Ascending aorta (tissue), 2 donors: Measurements from ENCODE around the gene TENT4A. TPM values are rescaled to one million over a fixed set of nuclear protein-coding genes. Genes with fewer than 3 reads are reported as not detected.

Experiments
- DNase-seq, 2 donors: peaks; one replicate each; pipeline ENCODE4 v3.0.0-alpha.2; 2019; ENCODE audit warnings: low spot score in 2 of 2
- H3K27ac ChIP-seq, 2 donors: fragments of 200-600 bp; sonication (generic); one replicate each; pipeline ENCODE4 v1.5.1; 2016 to 2017; ENCODE audit warnings: mild to moderate bottlenecking in 1 of 2
- H3K27me3 ChIP-seq: fragments of 200-600 bp; sonication (generic); one replicate; pipeline ENCODE4 v1.5.1; 2017
- H3K36me3 ChIP-seq, 2 donors: fragments of 200-600 bp; sonication (generic); one replicate each; pipeline ENCODE4 v1.5.1; 2016
- H3K4me1 ChIP-seq, 2 donors: fragments of 200-600 bp; sonication (generic); one replicate each; pipeline ENCODE4 v1.5.1; 2016 to 2017; ENCODE audit warnings: mild to moderate bottlenecking in 1 of 2
- H3K4me3 ChIP-seq, 2 donors: fragments of 200-600 bp; sonication (generic); one replicate each; pipeline ENCODE4 v1.5.1; 2016 to 2017; ENCODE audit warnings: mild to moderate bottlenecking in 1 of 2
- H3K9me3 ChIP-seq, 2 donors: fragments of 200-600 bp; sonication (generic); one replicate each; pipeline ENCODE4 v1.5.1; 2016
- CTCF ChIP-seq, 3 experiments: fragments of 200-600 bp in 2 of 3; fragments of 450-650 bp in 1 of 3; sonication (generic) in 2 of 3; IDR thresholded peaks; one replicate each; pipeline ENCODE4 v1.5.1; 2016 to 2019; ENCODE audit warnings: antibody characterized with exemption in 3 of 3, mild to moderate bottlenecking in 1 of 3, moderate library complexity in 1 of 3
- intact Hi-C: fragments of 100-400 bp; cut with DNase I; formaldehyde crosslinking; loops from one replicate; pipeline ENCODE4 v1.15.1; 2023
- total RNA-seq: library from RNA; depleted of rRNA; stranded (reverse); fragments of >200 nt; gene quantifications from one replicate; pipeline ENCODE4 v1.1.0, GENCODE V29; 2016

Gene TENT4A
- total RNA-seq, 1 donor from 2014 or later = 12.5 TPM

- H3K27me3 ChIP-seq = no peaks in the 10 kb centered on the region
- no peak overlapping the region for H3K4me3 ChIP-seq
- no peak for TF ChIP-seq CTCF (IDR thresholded peaks at IDR 0.05)
- no peak overlapping the region for H3K27ac ChIP-seq
- H3K9me3 ChIP-seq = no peaks in the 10 kb centered on the region
- H3K4me1 ChIP-seq = no peaks in the 10 kb centered on the region
- intact Hi-C loops = no loop called here
- no peak for DNase-seq
- no peaks in the 10 kb centered on the region for H3K36me3 ChIP-seq
Observed at GRCh38 chr5:6786786-6787495, 73.7 kb downstream of the TENT4A start.

- Histone ChIP-seq H3K27ac (no peak overlapping the region), H3K4me1 (no peaks in the 10 kb centered on the region), H3K36me3 (no peaks in the 10 kb centered on the region), H3K9me3 (no peaks in the 10 kb centered on the region), H3K27me3 (no peaks in the 10 kb centered on the region), H3K4me3 (no peak overlapping the region)
- intact Hi-C loops = no loop called here
- no peak for TF ChIP-seq CTCF (IDR thresholded peaks at IDR 0.05)
- DNase-seq = no peak
Observed at GRCh38 chr5:6787941-6788340, 74.7 kb downstream of the TENT4A start.

- no peaks in the 10 kb centered on the region for H3K36me3 ChIP-seq
- intact Hi-C loops = no loop called here
- no peak for DNase-seq
- no peaks in the 10 kb centered on the region for H3K27me3 ChIP-seq
- H3K9me3 ChIP-seq = no peaks in the 10 kb centered on the region
- H3K27ac ChIP-seq = no peak overlapping the region
- H3K4me1 ChIP-seq = no peaks in the 10 kb centered on the region
- H3K4me3 ChIP-seq = no peak overlapping the region
- TF ChIP-seq CTCF (IDR thresholded peaks at IDR 0.05) = no peak
Observed at GRCh38 chr5:6788439-6788838, 75.2 kb downstream of the TENT4A start.

- H3K9me3 ChIP-seq = no peaks in the 10 kb centered on the region
- TF ChIP-seq CTCF (IDR thresholded peaks at IDR 0.05) = no peak
- no peaks in the 10 kb centered on the region for H3K36me3 ChIP-seq
- no peaks in the 10 kb centered on the region for H3K27me3 ChIP-seq
- H3K4me3 ChIP-seq = no peak overlapping the region
- no peak overlapping the region for H3K27ac ChIP-seq
- intact Hi-C loops = no loop called here
- DNase-seq = no peak
- no peaks in the 10 kb centered on the region for H3K4me1 ChIP-seq
Observed at GRCh38 chr5:6788956-6789649, 75.9 kb downstream of the TENT4A start.

GRCh38 chr5:6790346-6790865 is 77.2 kb downstream of the TENT4A start:
- Histone ChIP-seq H3K9me3 (no peaks in the 10 kb centered on the region), H3K36me3 (no peaks in the 10 kb centered on the region), H3K27me3 (no peaks in the 10 kb centered on the region), H3K4me3 (no peak overlapping the region), H3K4me1 (no peaks in the 10 kb centered on the region), H3K27ac (no peak overlapping the region)
- intact Hi-C loops = no loop called here
- no peak for TF ChIP-seq CTCF (IDR thresholded peaks at IDR 0.05)
- no peak for DNase-seq
